NCI-H748 (cell line): ENCODE data around the gene ARHGAP22.

Source experiments
- DNase-seq: peaks from one replicate; lab custom pipeline; 2025; ENCODE audit not compliant: unreplicated experiment; lab: John Stamatoyannopoulos, UW

Gene ARHGAP22

GRCh38 chr10:48608279-48608681, 3.4 kb upstream of the ARHGAP22 start:
- DNase-seq, result peak; percentile 39

DNA sequence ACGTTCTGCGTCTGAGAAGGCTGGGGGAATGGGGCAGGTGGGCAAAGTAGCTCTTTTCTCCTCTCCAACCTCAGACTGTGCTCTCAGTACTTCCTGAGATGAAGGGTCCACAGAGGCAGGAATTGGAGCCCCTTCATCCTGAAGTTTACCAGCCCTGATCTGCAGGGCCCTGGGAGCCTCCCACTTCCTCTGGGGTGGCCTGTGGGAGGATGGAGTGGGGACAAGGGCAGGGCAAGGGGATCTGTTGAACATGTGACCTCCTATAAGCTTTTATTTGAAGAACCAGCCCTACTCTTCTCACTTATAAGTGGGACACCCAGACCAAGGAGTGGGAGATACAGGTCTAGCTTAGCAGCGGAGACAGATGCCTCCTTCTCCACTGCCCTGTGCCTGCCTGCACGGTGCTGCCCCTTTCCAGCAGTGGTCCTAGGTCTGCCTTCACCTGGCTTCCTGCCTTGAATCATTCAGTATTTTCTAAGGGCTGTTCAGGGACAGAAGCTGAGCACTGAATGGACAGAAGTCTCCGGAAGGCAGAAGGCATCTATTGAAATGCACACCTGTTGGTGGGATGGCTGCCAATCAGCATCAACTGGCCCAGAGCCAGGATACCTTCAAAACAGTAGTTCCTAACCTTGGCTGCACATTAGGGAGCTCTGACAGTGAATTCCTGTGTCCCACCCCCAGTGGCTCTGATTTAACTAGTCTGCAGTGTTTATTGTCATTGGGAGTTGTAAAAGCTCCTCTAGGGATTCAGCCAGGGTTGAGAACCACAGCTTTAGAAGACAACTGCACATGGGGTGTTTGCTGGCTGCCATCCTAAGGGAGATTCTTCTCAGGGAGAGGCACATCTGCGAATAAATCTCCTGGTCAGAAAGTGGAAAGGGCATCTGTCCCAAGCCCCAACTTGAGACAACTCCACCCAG, 2.7 kb upstream of the ARHGAP22 start:
- peak; percentile 36 for DNase-seq

DNA sequence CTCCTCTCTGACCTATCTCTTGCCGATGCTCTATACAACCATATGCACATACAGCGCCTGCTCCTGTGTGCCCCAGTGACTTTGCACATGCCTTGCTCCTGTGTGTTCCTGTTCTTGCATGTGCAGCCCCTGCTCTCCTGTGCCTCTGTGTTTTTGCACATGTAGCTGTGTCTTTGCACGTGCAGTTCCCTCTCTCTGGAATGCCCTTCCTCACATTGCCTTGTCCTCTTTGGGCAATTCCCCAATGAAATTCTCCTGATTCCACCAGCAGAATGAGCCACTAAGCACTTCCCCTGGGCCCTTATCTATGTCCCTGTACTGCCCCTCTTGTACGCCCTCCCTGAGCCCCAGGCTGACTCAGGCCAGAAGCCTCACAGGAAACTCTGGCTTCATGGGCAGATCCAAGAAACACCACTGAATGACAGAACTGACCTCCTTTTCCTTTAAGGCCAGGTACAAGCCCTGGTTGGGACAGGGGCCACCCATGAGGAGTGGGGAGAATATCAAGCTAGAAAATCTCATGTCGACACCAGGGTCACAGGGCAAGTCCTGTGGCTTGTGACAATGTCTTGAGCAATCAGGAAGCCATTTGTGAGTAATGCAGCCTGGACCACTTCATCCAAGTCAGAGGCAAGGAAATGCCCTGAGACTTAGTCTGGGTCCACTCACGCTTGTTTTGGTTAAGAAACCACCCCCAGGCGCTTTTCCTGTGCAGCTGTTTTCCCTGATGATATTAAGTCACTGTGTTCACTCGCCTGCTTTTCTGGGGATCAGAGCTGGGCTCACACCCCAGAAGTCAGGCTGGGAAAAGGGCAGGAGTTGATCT, 1.9 kb upstream of the ARHGAP22 start:
- no peak for DNase-seq

DNA sequence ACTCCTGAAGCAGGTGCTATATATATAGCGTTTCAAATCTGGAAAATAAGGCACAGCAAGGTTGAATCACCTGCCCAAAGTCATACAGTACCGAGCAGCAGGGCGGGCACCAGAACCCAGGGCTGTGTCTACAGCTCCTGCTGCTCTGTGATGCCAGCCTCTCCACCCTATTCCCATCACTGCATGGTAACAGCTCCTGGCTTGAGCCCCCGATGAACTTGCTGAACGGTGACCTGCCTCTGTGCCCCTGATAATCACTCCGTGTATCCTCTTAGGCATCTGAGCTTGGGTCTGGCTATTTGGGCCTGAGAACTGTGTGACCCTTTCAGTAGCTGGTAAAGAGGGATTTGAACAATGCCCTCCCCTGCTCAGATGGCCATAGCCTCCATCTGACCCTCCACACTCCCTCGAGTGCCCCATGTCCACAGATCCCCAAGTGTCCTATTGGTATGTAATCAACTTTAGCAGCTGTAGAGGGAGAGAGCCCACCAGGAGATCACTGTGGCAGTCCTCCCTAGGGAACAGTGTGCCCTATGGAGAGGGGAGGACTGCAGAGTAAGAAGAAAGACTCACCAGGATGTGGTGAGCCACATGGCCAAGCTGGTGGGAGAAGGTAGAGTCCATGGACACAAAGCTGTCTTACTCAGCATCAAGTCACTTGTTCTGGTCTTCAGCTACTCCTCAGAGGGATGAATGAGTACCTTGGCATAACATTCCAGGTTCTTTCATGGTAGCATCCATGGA, 1.1 kb upstream of the ARHGAP22 start:
- no peak for DNase-seq

GRCh38 chr10:48604039-48604990, 558 bp downstream of the ARHGAP22 start:
- no peak for DNase-seq

DNA sequence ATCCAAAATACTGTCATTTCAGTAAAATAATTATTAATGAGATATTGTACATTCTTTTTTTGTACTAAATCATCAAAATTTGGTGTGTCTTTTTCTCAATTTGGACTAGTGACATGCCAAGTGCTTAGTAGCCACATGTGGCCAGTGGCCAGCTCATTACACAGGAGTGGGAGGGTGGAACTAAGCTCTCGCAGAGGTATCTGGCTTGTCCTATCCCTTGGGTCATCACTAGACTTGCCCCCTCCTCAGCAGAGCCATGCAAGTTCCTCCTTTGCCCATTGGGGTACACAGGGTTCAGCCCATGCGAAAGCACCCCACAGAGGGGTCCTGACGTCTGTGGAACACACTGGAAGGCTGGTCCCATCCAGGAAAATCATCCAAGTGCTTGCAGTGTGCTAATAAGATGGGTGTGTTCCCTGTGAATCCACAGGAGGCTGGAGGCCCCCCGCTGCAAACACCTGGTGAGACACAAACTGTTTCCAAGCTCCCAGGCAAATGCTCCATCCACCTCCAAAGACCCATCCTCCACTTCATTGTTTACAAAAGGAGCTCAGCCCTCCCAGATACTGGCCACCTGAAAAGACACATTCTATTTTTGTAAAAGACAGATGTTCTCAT, 1.3 kb downstream of the ARHGAP22 start:
- peak; percentile 18 for DNase-seq

- DNase-seq, result no peak
These were observed 2.3 kb downstream of the ARHGAP22 start for GRCh38 chr10:48602401-48603135.

DNA sequence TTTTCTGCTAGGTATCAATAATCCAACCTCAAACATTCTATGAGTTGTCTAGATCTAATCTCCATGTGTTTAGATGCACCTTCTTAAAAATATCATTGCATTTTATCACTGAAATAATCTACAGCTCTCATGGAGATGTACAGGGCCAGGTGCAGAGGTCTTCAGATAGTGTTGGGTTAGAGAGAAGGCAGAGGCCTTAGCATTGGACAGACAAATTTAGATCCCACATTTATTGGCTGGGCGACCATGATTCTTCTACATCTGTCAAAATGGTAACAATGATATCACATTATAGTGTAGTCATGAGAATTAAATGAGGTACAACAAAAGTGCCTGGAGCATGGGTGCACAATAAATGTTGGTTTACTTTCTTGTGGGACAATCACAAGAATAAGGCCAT, 3.1 kb downstream of the ARHGAP22 start:
- DNase-seq, result no peak

DNA sequence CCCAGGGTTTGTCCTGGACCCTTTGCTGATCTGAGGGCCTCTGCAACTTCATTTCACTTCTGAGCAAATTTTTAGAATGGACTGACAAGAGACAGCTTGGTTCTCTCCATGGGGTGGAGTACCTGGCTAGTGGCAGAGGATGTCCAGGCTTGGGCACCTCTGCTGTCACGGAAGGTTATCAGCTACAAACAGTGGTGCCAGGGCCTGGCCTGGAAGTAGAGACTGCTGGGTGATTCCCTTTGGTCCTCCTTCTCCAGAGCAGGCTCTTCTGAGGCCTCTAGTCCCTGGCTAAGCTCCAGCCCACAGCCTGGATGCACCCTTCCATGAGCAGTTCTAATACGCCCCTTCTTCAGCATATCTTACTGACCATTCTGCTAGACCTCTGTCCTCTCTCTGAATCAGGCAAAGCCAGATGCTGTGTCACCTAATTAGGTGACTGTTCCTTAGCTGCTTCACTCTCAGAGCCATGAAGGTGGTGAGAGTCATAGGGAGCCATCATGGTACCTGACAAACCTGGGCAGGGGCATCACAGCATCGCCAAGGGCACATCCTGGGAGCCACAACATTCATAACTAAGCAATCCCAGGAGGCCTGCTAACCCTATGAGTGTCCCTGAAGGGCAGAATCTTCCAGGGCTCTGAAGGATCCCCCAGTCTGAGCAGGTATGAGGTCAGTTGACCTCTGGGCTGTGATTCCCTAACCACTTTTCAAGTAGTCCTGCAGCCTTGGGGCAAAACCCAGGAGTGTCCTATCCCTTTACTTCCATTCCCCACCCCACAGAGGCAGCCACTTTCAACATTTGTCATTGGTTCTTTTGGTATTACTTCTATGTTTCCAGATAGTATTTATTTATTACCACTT, 4.0 kb downstream of the ARHGAP22 start:
- no peak for DNase-seq

DNA sequence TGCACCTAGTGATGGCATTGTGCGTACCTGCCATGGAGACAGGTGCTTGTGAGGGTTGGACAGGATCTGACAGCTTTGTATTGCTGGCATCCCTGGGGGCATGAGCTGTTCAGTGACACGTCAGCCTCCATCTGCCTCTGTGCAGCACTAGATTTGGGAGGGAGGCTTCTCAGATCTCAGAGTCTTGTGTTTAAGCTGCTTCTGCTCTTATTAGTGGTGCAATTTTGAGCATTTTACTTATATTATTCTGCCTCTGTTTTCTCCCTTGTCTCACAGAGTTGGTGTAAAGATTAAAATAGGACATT, 5.1 kb downstream of the ARHGAP22 start:
- DNase-seq, result no peak

DNA sequence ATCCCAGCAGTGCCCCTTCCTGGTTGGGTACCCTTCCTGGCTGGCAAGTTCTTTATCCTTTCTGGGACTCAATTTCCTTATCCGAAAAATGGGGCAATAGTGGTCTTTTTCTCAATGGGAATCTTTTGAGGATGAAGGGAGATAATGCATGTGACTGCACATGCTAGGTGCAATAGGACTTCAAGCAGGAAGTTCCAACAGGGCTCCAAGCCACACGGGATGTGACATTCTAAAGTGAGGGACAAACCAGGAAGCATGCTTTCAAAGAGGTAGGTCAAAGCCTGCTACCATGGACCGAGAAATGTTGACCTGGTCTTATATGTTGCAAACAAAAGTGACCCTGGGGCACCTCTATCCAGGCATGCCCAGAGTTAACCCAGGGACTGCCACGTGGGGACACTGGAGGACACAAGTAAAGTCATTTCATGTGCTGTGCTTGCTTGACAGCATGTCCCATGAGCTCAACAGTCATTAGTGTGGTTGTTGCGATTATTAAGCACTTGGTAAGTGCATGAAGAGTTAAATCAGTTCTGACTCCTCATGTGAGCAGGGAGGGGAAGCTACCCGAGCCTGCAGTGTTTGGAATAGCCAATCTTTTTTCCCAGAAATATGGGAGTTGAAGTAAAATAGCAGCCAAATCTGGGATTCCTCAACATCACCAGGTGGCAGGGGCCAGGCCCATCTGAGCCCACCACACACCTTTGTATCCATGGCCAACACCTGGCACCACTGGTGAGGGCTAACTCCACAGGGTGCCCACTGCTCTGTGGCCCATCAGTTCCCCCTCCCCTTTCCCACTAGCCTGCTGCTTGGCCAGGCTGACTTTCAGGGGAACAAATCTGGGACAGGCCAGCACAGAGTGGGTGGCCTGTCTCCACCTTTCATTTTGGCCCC, 5.7 kb downstream of the ARHGAP22 start:
- DNase-seq, result no peak

DNA sequence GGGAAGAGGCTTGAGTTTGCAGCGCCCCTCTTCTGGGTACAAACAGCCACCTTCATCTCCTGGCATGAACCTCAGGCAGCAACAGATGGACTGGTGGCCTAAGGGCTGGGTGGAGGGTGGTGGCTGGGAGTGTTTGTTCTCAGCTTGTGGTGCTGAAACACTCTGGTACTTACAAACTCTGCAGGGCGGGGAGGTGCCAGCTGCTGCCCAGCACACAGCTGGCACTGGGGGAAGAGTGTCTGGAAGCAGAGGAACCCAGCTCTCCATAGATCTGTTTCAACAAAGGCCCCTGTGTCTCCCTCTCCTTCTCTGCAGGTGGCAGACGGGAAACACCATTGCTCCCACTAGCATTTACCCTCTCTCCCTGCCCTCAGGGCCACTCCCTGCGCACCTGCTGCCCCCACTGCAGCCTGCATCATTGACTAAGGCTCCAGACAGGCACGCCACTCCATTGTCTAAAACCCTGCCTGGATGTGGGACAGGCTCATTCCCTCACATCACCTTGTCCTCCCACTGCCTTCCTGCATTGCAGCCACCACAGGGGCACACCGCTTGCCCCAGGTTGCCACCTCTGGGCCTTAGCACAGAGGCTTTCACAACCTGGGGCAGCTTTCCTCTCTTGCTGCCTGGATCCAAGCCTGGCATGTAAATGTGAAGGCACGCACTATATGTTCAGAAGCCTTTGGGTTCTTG, 6.5 kb downstream of the ARHGAP22 start:
- peak; percentile 74 for DNase-seq

- no peak for DNase-seq
These were observed 9.3 kb downstream of the ARHGAP22 start for GRCh38 chr10:48595539-48595932.

- DNase-seq, result peak; percentile 20
These were observed 9.9 kb downstream of the ARHGAP22 start for GRCh38 chr10:48594803-48595538.

GRCh38 chr10:48594371-48594770, 10.5 kb downstream of the ARHGAP22 start:
- no peak for DNase-seq

DNA sequence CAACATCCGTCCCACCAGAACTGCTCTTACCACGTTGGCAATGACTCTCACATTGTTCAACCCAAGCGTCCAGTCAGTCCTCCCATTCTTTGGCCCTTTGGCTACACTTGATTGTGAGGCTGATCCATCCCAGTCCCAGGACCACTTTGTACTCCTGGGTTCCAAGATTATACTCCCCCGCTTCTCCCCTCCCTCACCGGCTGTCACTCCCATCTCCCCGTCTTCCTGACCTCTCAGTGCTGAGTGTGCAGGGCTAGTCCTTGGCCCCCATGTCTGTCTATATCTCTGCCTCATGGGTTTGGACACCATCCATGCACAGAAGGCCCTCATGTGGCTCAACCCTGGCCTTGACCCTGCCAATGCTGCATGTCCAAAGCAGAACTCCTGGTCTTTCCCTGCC, 12.5 kb downstream of the ARHGAP22 start:
- DNase-seq, result no peak
